CD14-positive monocyte (primary cell): Measurements from ENCODE around the gene PAK4. TPM values are rescaled to one million over a fixed set of nuclear protein-coding genes. Genes with fewer than 3 reads are reported as not detected.

Experiments
- DNase-seq, 3 donors: peaks; one replicate each; pipeline ENCODE4 v3.0.0-alpha.2; 2011 to 2022
- H2AFZ ChIP-seq: 2 replicates; pipeline ENCODE4 v1.6.0; 2012; ENCODE audit warnings: mild to moderate bottlenecking, low read depth, low read length, inconsistent platforms; ENCODE audit not compliant: insufficient read depth, poor library complexity, severe bottlenecking
- H3K27ac ChIP-seq, 2 donors: 1 replicate in 1 of 2; 2 replicates in 1 of 2; pipeline ENCODE4 v1.5.1; 2012 to 2013; ENCODE audit warnings: low read length in 2 of 2, control low read depth in 1 of 2, inconsistent platforms in 1 of 2, low read depth in 1 of 2, mild to moderate bottlenecking in 1 of 2
- H3K27me3 ChIP-seq, 2 donors: one replicate each; pipeline versions ENCODE4 v1.6.0 to v1.6.1; 2011 to 2013; ENCODE audit warnings: low read length in 2 of 2; ENCODE audit not compliant: control insufficient read depth in 2 of 2, insufficient read depth in 2 of 2
- H3K36me3 ChIP-seq, 2 donors: replicated peaks in 1 of 2; 1 replicate in 1 of 2; 2 replicates in 1 of 2; pipeline versions ENCODE4 v1.5.1 to v1.6.1; 2012 to 2013; ENCODE audit warnings: low read length in 2 of 2, control low read depth in 1 of 2, inconsistent platforms in 1 of 2, mild to moderate bottlenecking in 1 of 2; ENCODE audit not compliant: insufficient read depth in 2 of 2, control insufficient read depth in 1 of 2
- H3K4me1 ChIP-seq, 2 donors: 1 replicate in 1 of 2; 2 replicates in 1 of 2; pipeline versions ENCODE4 v1.5.1 to v1.6.1; 2012 to 2013; ENCODE audit warnings: low read length in 2 of 2, control low read depth in 1 of 2, inconsistent platforms in 1 of 2, mild to moderate bottlenecking in 1 of 2, moderate library complexity in 1 of 2; ENCODE audit not compliant: insufficient read depth in 2 of 2, control insufficient read depth in 1 of 2
- H3K4me2 ChIP-seq: replicated peaks from 2 replicates; pipeline ENCODE3; 2012; ENCODE audit warnings: low read length, moderate library complexity, mild to moderate bottlenecking; ENCODE audit not compliant: poor library complexity, severe bottlenecking; ENCODE audit errors: extremely low read depth
- H3K4me3 ChIP-seq, 3 experiments: fragments of 200-600 bp in 1 of 3; sonication (generic) in 1 of 3; replicated peaks in 1 of 3; 1 replicate in 2 of 3; 2 replicates in 1 of 3; pipeline ENCODE4 v1.5.1; 2011 to 2013; ENCODE audit warnings: low read length in 3 of 3, mild to moderate bottlenecking in 3 of 3, control low read depth in 2 of 3, low read depth in 2 of 3, inconsistent platforms in 1 of 3, moderate library complexity in 1 of 3
- H3K79me2 ChIP-seq: 2 replicates; pipeline ENCODE4 v1.6.0; 2012; ENCODE audit warnings: mild to moderate bottlenecking, control low read depth, inconsistent platforms, low read length, moderate library complexity; ENCODE audit not compliant: insufficient read depth
- H3K9ac ChIP-seq: 2 replicates; pipeline ENCODE4 v1.6.0; 2017; ENCODE audit warnings: low read length, mild to moderate bottlenecking; ENCODE audit not compliant: insufficient read depth, poor library complexity, severe bottlenecking
- H3K9me3 ChIP-seq, 2 donors: replicated peaks in 1 of 2; 1 replicate in 1 of 2; 2 replicates in 1 of 2; pipeline versions ENCODE4 v1.5.1 to v1.6.1; 2012 to 2013; ENCODE audit warnings: low read length in 2 of 2, control low read depth in 1 of 2; ENCODE audit not compliant: control insufficient read depth in 1 of 2, insufficient read depth in 1 of 2
- H4K20me1 ChIP-seq: 2 replicates; pipeline ENCODE4 v1.6.0; 2012; ENCODE audit warnings: mild to moderate bottlenecking, low read length, control low read depth, moderate library complexity; ENCODE audit not compliant: insufficient read depth
- H3K27ac Mint-ChIP-seq, 7 donors: one replicate each; pipeline ENCODE4 v1.8.0; 2020; ENCODE audit warnings: mild to moderate bottlenecking in 7 of 7, mixed read lengths in 7 of 7, moderate library complexity in 6 of 7, inconsistent platforms in 2 of 7
- H3K27me3 Mint-ChIP-seq, 3 donors: one replicate each; pipeline ENCODE4 v1.8.0; 2021 to 2022; ENCODE audit warnings: low read depth in 3 of 3, mild to moderate bottlenecking in 3 of 3, mixed read lengths in 3 of 3, moderate library complexity in 3 of 3, inconsistent platforms in 1 of 3
- H3K36me3 Mint-ChIP-seq, 2 donors: one replicate each; pipeline ENCODE4 v1.8.0; 2020; ENCODE audit warnings: mixed read lengths in 2 of 2, inconsistent platforms in 1 of 2, mild to moderate bottlenecking in 1 of 2
- H3K4me1 Mint-ChIP-seq: one replicate; pipeline ENCODE4 v1.8.0; 2020; ENCODE audit warnings: mild to moderate bottlenecking, mixed read lengths
- H3K4me3 Mint-ChIP-seq, 2 donors: one replicate each; pipeline ENCODE4 v1.8.0; 2020; ENCODE audit warnings: mild to moderate bottlenecking in 2 of 2, mixed read lengths in 2 of 2, moderate library complexity in 1 of 2
- H3K9me3 Mint-ChIP-seq, 7 donors: one replicate each; pipeline ENCODE4 v1.8.0; 2020 to 2022; ENCODE audit warnings: mixed read lengths in 7 of 7, mild to moderate bottlenecking in 6 of 7, moderate library complexity in 6 of 7, inconsistent platforms in 2 of 7
- CTCF ChIP-seq: fragments of 200-600 bp; IDR thresholded peaks from one replicate; pipeline ENCODE4 v1.8.0; 2022; ENCODE audit warnings: antibody characterized with exemption, mild to moderate bottlenecking
- WGBS: methylation state at CpG from one replicate; pipeline ENCODE4 v1.1.5; 2013; ENCODE audit warnings: missing lambda C conversion rate; ENCODE audit not compliant: insufficient coverage; 5-methylcytosine and 5-hydroxymethylcytosine counted together
- intact Hi-C, 2 donors: fragments of 100-400 bp; cut with micrococcal nuclease; formaldehyde crosslinking; loops; one replicate each; pipeline versions ENCODE4 v1.15.0 to v1.15.1; 2023
- polyA plus RNA-seq, 3 donors: library from polyadenylated mRNA; depleted of rRNA in 1 of 3; unstranded in 2 of 3; stranded (reverse) in 1 of 3; fragments of 300-500 nt in 2 of 3; fragments of >200 nt in 1 of 3; fragmentation: Illumina TruSeq in 2 of 3; gene quantifications; 1 replicate in 2 of 3; 2 replicates in 1 of 3; pipeline ENCODE4 v1.2.3, GENCODE V29; 2012 to 2021

Gene PAK4
- polyA plus RNA-seq, 3 donors: 1.3 to 11.3 (median 1.5) TPM

GRCh38 chr19:39200066-39200802, 74.6 kb downstream of the PAK4 start:
- Mint-ChIP-seq H3K4me3 (peak overlapping the region in 1 of 2 donors; percentile 59), H3K27ac (no peak overlapping the region), H3K4me1 (peaks cover 3% of the 10 kb centered on the region), H3K36me3 (peaks cover 0 to 2% of the 10 kb centered on the region in 2 donors), H3K9me3 (peaks cover 0 to 11% (median 2%) of the 10 kb centered on the region in 7 donors), H3K27me3 (peaks cover 63 to 90% (median 77%) of the 10 kb centered on the region in 3 donors)
- no peak for DNase-seq
- WGBS: 91% methylated on average over 29 of the region's 32 CpGs
- peaks cover 10 to 63% of the 10 kb centered on the region in 2 donors for H3K27me3 ChIP-seq
- no peaks in the 10 kb centered on the region for H3K79me2 ChIP-seq
- H2AFZ ChIP-seq: no peak overlapping the region
- H3K36me3 ChIP-seq: no peaks in the 10 kb centered on the region
- H3K4me1 ChIP-seq: no peaks in the 10 kb centered on the region
- H3K4me3 ChIP-seq: no peak overlapping the region
- no peaks in the 10 kb centered on the region for H4K20me1 ChIP-seq
- no peak overlapping the region for H3K27ac ChIP-seq
- H3K4me2 ChIP-seq: no peak overlapping the region
- H3K9ac ChIP-seq: no peak overlapping the region
- peaks cover 0 to 9% of the 10 kb centered on the region in 2 donors for H3K9me3 ChIP-seq
- no peak for TF ChIP-seq CTCF
- intact Hi-C loops: no loop called here

DNA sequence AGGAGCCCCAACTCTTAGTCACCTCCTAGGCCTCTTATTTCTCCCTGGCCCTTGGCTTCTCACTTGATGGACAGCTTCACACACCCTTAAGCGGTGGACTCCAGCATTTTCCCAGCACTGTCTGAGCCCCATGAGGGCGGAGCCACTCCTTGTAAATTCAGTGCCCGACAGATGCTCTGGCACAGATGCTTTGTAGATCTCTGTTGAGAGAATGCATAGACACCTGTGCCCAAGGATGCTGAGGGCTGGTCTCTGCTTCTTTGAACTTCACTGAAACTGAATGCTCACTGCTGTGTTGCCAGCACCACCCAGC, 75.2 kb downstream of the PAK4 start:
- Histone ChIP-seq H4K20me1 (no peaks in the 10 kb centered on the region), H3K4me3 (no peak overlapping the region), H2AFZ (no peak overlapping the region), H3K9ac (no peak overlapping the region), H3K4me1 (no peaks in the 10 kb centered on the region), H3K79me2 (no peaks in the 10 kb centered on the region), H3K27me3 (peaks cover 10 to 58% of the 10 kb centered on the region in 2 donors), H3K9me3 (peaks cover 0 to 9% of the 10 kb centered on the region in 2 donors), H3K27ac (no peak overlapping the region), H3K36me3 (no peaks in the 10 kb centered on the region), H3K4me2 (no peak overlapping the region)
- Mint-ChIP-seq H3K27ac (no peak overlapping the region), H3K9me3 (peaks cover 0 to 11% (median 2%) of the 10 kb centered on the region in 7 donors), H3K4me3 (no peak overlapping the region), H3K27me3 (peaks cover 60 to 89% (median 76%) of the 10 kb centered on the region in 3 donors), H3K4me1 (peaks cover 3% of the 10 kb centered on the region), H3K36me3 (peaks cover 0 to 2% of the 10 kb centered on the region in 2 donors)
- TF ChIP-seq CTCF: no peak
- intact Hi-C loops: no loop called here
- DNase-seq: no peak
- 93% methylated on average over 3 of the region's 3 CpGs for WGBS
